Ascending aorta (tissue), 2 donors: ENCODE data around the gene CD209. TPM values are rescaled to one million over a fixed set of nuclear protein-coding genes. Genes with fewer than 3 reads are reported as not detected.

Experiments
- DNase-seq, 2 donors: peaks; one replicate each; pipeline ENCODE4 v3.0.0-alpha.2; 2019; ENCODE audit warnings: low spot score in 2 of 2
- H3K27ac ChIP-seq, 2 donors: fragments of 200-600 bp; sonication (generic); one replicate each; pipeline ENCODE4 v1.5.1; 2016 to 2017; ENCODE audit warnings: mild to moderate bottlenecking in 1 of 2
- H3K27me3 ChIP-seq: fragments of 200-600 bp; sonication (generic); one replicate; pipeline ENCODE4 v1.5.1; 2017
- H3K36me3 ChIP-seq, 2 donors: fragments of 200-600 bp; sonication (generic); one replicate each; pipeline ENCODE4 v1.5.1; 2016
- H3K4me1 ChIP-seq, 2 donors: fragments of 200-600 bp; sonication (generic); one replicate each; pipeline ENCODE4 v1.5.1; 2016 to 2017; ENCODE audit warnings: mild to moderate bottlenecking in 1 of 2
- H3K4me3 ChIP-seq, 2 donors: fragments of 200-600 bp; sonication (generic); one replicate each; pipeline ENCODE4 v1.5.1; 2016 to 2017; ENCODE audit warnings: mild to moderate bottlenecking in 1 of 2
- H3K9me3 ChIP-seq, 2 donors: fragments of 200-600 bp; sonication (generic); one replicate each; pipeline ENCODE4 v1.5.1; 2016
- CTCF ChIP-seq, 3 experiments: fragments of 200-600 bp in 2 of 3; fragments of 450-650 bp in 1 of 3; sonication (generic) in 2 of 3; IDR thresholded peaks; one replicate each; pipeline ENCODE4 v1.5.1; 2016 to 2019; ENCODE audit warnings: antibody characterized with exemption in 3 of 3, mild to moderate bottlenecking in 1 of 3, moderate library complexity in 1 of 3
- intact Hi-C: fragments of 100-400 bp; cut with DNase I; formaldehyde crosslinking; loops from one replicate; pipeline ENCODE4 v1.15.1; 2023
- total RNA-seq: library from RNA; depleted of rRNA; stranded (reverse); fragments of >200 nt; gene quantifications from one replicate; pipeline ENCODE4 v1.1.0, GENCODE V29; 2016

Gene CD209
- total RNA-seq, 1 donor from 2014 or later: 12.6 TPM

- H3K4me1 ChIP-seq: no peaks in the 10 kb centered on the region
- DNase-seq: no peak
- no peak for TF ChIP-seq CTCF (IDR thresholded peaks at IDR 0.05)
- intact Hi-C loops: no loop called here
- no peak overlapping the region for H3K4me3 ChIP-seq
- no peak overlapping the region for H3K27ac ChIP-seq
- H3K36me3 ChIP-seq: no peaks in the 10 kb centered on the region
- no peaks in the 10 kb centered on the region for H3K27me3 ChIP-seq
- no peaks in the 10 kb centered on the region for H3K9me3 ChIP-seq
Measured at GRCh38 chr19:7690779-7691258, 56.5 kb downstream of the CD209 start.

Other genes with a start within 250 kb of the CD209 start
- 163 TPM for gene ZNF358, start 231.4 kb downstream of the CD209 start, total RNA-seq
- 11.9 TPM for gene MCOLN1, start 224.9 kb downstream of the CD209 start, total RNA-seq
- gene PNPLA6, start 211.8 kb downstream of the CD209 start, total RNA-seq: 190 TPM
- gene CAMSAP3, start 151.7 kb downstream of the CD209 start, total RNA-seq: not detected
- 18.4 TPM for gene XAB2, start 118.0 kb downstream of the CD209 start, total RNA-seq
- not detected for gene PET100, start 117.7 kb downstream of the CD209 start, total RNA-seq
- gene PCP2, start 113.8 kb downstream of the CD209 start, total RNA-seq: not detected
- gene STXBP2, start 110.4 kb downstream of the CD209 start, total RNA-seq: 26.6 TPM
- gene RETN, start 78.5 kb downstream of the CD209 start, total RNA-seq: not detected
- gene MCEMP1, start 70.4 kb downstream of the CD209 start, total RNA-seq: not detected
- 166 TPM for gene TRAPPC5, start 66.7 kb downstream of the CD209 start, total RNA-seq
- gene FCER2, start 45.4 kb downstream of the CD209 start, total RNA-seq: not detected
- 1.7 TPM for gene CLEC4G, start 15.4 kb downstream of the CD209 start, total RNA-seq
- gene CLEC4M, start 15.7 kb upstream of the CD209 start, total RNA-seq: not detected
- gene EVI5L, start 82.7 kb upstream of the CD209 start, total RNA-seq: 27.7 TPM
- not detected for gene PRR36, start 126.9 kb upstream of the CD209 start, total RNA-seq
- gene LRRC8E, start 141.0 kb upstream of the CD209 start, total RNA-seq: not detected
- gene MAP2K7, start 156.3 kb upstream of the CD209 start, total RNA-seq: 37.3 TPM
- gene TGFBR3L, start 167.3 kb upstream of the CD209 start, total RNA-seq: 7.1 TPM
- gene SNAPC2, start 172.8 kb upstream of the CD209 start, total RNA-seq: 30.5 TPM
- gene CTXN1, start 178.6 kb upstream of the CD209 start, total RNA-seq: not detected
- gene TIMM44, start 196.1 kb upstream of the CD209 start, total RNA-seq: 151 TPM